GM19328 (cell line): ENCODE results near the gene PLXND1.

Experiments
- ATAC-seq: cut with Tn5 transposase; IDR thresholded peaks from one replicate; pipeline ENCODE4 v1.9.1; 2021; ENCODE audit warnings: mild to moderate bottlenecking, moderate library complexity; ENCODE audit not compliant: unreplicated experiment

Gene PLXND1

DNA sequence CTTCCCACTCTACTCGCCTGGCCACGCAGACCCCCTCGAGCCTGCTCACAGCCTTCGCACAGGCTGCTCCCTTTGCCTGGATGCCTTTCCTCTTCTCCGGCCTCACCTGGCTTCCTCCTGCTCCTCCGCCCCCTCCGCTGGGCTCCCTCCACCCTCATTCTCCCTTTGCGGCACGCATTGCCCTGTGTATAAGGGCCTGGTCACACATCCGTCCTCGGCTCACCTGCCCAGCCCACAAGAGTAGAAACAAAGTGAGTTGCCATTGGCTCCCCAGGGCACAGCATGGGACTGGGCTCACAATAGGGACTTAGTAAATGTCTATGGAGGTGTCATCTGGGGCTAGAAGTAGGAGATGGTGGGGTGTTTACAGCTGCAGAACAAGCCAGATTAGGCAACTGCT lies 4.2 kb downstream of the PLXND1 start:
- no peak for ATAC-seq

GRCh38 chr3:129601713-129602112 lies 4.8 kb downstream of the PLXND1 start:
- ATAC-seq = no peak

GRCh38 chr3:129600348-129600747 lies 6.1 kb downstream of the PLXND1 start:
- no peak for ATAC-seq

DNA sequence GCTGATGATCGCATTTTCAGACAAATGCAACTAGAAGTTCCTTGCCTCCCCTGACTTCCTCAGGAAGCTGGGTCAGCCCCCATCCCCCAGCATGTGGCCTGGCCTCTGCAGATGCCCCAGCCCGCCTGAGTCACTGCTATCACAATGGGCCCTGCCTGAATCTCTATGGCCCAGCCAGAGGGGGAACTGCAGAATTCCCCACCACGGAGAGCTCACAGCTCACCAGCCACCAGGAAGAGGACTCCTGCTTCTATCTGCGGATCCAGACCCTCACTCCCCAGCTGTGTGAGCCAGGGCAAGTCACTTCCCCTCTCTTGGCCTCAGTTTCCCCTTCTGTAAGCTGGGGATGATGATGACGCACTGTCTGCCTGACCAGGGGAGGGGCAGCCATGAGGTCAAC lies 6.9 kb downstream of the PLXND1 start:
- no peak for ATAC-seq

- no peak for ATAC-seq
Measured at GRCh38 chr3:129599073-129599472, 7.4 kb downstream of the PLXND1 start.

DNA sequence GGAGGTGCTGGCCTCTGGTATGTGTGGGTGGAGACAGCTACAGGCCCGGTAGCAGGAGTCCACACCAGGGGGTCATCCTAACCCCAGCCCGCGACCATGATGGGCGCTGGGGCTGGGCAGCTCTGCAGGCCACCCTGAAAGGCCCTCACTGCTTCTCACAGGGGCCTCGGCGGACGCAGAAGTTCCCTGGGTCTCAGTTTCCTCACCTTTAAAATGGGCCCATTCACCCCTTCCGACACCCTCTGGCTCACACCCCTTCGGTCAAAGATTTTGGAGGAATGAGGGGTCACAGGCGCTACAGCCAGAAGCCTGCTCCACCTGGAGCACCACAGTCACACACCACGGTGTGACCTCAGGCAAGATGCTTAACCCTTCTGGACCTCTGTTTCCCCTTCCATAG lies 8.0 kb downstream of the PLXND1 start:
- ATAC-seq = no peak

DNA sequence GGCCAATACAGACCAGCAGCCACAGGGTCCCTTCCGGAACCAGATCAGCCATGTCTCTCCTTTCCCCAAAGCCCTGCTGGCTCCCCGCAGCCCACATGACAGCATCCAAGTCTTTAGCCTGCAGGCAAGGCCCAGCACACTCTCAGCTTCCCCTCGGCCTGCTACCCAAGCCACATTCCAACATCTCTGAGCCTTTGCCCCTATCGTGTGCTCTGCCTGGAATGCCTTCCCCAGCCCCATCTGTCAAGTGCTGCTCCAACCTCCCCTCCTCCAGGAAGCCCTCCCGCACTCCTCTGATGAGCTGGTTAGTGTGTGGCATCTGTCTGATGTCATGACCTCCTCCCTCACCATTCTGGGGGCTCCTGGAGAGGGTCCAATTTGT lies 8.5 kb downstream of the PLXND1 start:
- ATAC-seq = no peak

DNA sequence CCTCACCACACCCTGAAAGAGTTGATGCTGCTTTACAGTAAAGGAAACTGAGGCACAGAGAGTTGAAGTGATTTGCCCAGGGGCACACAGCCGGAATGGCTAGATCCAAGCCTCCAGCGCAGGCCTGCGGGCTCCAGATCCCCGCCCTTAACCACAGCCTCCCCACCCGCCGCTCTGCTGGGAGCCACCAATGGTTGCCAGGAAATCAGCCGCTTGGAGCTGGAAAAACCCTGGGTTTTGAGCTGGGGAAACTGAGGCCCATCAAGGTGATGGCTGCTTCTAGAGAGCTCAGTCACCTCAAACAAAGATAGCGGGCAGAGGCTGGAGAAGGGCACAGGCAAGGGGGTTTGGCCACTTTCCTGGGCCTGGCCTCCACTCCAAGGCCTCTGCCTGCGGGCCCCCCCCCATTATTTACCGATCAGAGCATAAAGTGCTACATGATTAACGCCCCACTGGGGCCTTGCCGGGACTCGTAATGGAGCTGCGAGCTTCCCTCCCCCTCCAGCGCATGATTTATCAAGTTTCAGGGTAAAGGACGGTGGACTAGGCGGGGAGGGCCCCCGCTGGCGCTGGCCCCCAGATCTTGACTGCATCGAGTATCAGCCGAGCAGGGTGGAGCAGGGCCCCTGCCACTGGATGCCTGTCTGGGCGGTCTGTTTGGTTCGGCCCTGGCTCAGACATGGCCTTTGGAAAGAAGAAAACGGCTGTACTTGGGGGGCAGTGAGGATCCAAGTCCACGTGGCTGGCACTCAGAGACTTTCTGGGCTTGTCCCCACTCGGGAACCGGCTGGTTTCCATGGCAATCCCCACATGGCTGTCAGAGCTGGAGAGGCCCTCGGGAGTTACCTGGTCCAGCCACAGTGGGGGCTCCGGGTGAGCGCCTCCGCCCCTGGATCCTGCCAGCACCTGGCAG lies 9.1 kb downstream of the PLXND1 start:
- ATAC-seq = no peak

GRCh38 chr3:129596194-129597086 lies 10.0 kb downstream of the PLXND1 start:
- no peak for ATAC-seq

GRCh38 chr3:129595544-129596193 lies 10.8 kb downstream of the PLXND1 start:
- no peak for ATAC-seq

DNA sequence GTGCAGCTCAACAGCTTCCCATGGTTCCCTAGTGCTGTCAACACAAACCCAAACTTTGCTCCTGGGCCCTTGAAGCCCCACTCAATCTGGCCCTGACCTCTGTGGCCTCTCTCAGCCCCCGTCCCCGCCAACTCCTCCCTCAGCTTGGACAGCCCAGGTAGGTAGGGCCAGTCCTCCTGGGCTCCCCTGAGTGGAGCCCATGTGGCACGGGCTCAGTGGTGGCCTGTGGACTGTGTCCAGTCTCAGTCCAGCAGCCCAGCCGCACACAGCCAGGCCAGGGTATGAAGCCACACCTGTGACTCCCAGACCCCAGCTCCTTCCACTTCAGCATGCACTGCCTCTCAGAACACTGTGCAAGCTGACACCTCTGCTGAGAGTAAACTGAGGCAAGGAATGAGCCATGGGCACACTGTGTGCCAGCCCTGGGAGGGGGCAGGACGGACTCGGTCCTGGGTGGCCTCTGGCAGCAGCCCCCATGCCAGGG lies 11.5 kb downstream of the PLXND1 start:
- ATAC-seq = no peak

- ATAC-seq = no peak
Measured at GRCh38 chr3:129594409-129594808, 12.1 kb downstream of the PLXND1 start.

DNA sequence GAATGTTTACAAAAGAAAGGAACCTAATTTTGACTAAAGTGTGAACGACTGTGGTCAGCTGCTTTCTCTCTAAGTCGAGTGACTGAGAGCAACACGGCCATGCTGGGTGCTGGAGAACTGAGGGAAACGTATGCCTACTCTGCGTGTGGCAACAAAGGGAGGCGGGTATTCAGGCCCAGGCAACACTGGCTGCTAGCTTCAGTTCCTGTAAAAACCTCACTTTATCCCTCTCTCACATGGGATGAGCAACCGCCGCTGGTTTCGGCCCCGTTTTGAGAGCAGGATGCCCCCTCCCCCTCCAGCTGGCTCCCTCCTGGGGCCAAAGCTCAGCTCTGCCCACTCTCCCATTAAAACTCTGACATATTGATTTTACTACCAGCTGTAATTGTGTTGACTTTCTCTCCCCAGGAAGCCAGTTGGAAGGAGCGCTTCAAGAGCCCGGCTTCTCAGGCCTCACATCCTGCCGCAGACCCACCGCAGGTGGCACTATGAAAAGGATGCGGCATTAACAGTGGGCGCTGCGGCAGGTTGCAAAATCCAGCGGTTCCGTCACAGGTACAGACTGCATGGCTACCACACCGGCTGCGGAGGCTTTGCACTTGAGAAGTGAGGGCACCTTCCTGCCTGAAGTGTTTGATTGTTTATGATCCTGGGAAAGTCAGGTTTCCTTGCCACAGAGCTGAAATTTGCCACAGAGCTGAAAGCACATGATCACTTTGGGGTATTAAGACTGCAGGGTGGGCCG lies 12.7 kb downstream of the PLXND1 start:
- no peak for ATAC-seq

- no peak for ATAC-seq
Measured at GRCh38 chr3:129593230-129593594, 13.3 kb downstream of the PLXND1 start.

DNA sequence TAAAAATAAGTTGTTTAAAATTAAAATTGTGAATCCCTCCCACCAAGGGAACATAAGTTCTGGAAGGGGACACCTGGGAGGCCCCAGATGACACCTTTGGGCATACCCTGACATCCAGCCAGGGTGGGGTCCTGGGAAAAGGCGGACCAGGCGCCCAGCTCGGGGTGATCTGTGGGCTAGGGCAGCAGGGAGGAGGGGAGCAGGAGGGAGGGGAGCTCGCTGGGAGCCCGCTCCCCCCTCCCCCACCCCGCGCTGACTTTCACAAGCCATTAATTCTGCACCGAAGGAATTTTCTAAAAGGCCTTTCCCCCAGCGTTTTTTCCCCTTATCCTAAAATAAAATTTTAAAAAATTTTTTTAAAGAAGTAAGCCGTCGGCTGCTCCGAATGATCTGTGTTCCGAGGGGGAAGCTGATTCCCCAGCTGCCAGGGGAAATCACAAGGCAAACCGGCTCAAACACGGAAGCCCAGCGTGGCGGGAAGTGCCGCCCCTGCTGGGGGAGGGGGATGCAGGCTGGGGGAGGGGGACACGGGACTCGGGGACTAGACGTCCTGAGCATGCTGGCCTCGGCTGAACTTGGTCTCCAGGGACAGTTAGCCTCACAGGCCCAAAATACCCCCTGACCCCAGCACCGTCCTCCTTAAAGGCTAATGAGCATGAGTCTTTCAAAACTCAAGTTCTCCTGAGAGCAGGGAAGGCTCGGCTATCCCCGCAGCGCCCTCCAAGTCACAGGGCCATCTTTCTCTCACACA lies 13.9 kb downstream of the PLXND1 start:
- ATAC-seq = no peak

DNA sequence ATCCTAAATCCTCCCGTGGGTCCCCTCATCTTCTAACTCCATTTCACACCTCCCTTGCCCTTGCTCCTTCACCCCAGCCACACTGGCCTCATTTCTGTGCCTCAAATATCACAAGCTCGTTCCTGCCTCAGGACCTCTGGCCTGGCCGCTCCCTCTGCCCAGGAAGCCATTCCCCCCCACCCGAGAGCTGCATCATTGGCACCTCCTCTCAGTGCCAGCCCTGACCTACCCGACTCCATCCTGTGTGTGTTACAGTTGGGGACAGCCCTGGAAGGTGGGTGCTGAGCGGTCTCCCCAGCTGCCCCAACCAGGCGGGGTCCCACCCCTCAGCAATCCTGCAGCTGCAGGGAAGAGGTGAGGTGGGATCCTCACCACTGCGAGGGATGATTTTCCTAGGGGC lies 14.5 kb downstream of the PLXND1 start:
- ATAC-seq = no peak

DNA sequence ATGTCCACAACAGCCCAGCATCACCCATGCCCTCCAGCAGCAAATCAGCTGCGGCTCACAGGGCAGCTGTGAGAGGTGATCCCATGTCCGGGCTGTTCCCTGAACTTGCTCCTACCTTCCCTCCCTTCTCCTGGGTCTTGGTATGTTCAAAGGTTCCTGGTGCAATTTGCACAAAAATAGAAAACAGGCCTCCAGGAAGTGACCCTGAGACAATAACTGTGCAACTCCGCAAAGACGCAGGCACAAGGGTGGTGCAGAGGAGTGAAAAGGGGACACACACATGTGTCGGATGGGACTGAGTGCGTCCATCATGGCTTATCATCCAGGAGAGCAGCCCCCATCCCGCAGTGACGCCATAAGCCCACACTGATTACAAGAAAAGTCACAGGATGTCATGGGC lies 16.3 kb downstream of the PLXND1 start:
- no peak for ATAC-seq

- ATAC-seq = no peak
Measured at GRCh38 chr3:129587566-129588210, 18.8 kb downstream of the PLXND1 start.

GRCh38 chr3:129586746-129587430 lies 19.6 kb downstream of the PLXND1 start:
- no peak for ATAC-seq
